HepG2 (cell line): ENCODE results near the gene CFAP90. TPM values are rescaled to one million over a fixed set of nuclear protein-coding genes. Genes with fewer than 3 reads are reported as not detected.

Experiments used
- ATAC-seq: fragments of 200-7000 bp; cut with Tn5 transposase; 3 replicates; pipeline ENCODE4 v1.9.1; 2020; ENCODE audit warnings: mild to moderate bottlenecking, moderate library complexity
- BruUV-seq: library from RNA; stranded (reverse); fragments of 400-500 nt; replicated peaks from 2 replicates; lab custom pipeline; 2021; lab: Mats Ljungman, UMichigan
- CTCF ChIA-PET: fragments of 300-600 bp; formaldehyde crosslinking; extraction: SDS; loops from one replicate; lab custom pipeline; 2021; ENCODE audit warnings: low total read pairs, inconsistent platforms, low intra/inter-chr PET ratio; lab: Yijun Ruan, JAX
- POLR2A ChIA-PET: fragments of 350-600 bp; sonication (Branson Sonifier 250); formaldehyde crosslinking; loops from one replicate; lab custom pipeline; 2020; ENCODE audit warnings: antibody characterized with exemption, inconsistent platforms; lab: Yijun Ruan, JAX
- DNase-seq: peaks from one replicate; pipeline ENCODE4 v3.0.0-alpha.2; 2015; ENCODE audit warnings: low spot score
- FAIRE-seq: peaks from 3 replicates; lab custom pipeline; 2011; peaks lifted over from hg19 to GRCh38; lab: Jason Lieb, UNC
- H2AFZ ChIP-seq: one replicate; pipeline ENCODE4 v1.6.1; 2011; ENCODE audit warnings: low read length, inconsistent platforms
- H3K27ac ChIP-seq: fragments of 300-600 bp; 3 replicates; pipeline ENCODE4 v1.8.0; 2011; ENCODE audit warnings: mixed run types, mild to moderate bottlenecking, mixed read lengths, low read length, inconsistent platforms; ENCODE audit not compliant: insufficient read depth; ENCODE audit errors: extremely low read length
- H3K27me3 ChIP-seq, 2 experiments: fragments of 200-600 bp in 1 of 2; 2 replicates in 1 of 2; 3 replicates in 1 of 2; pipeline versions ENCODE4 v1.6.0 to v1.8.0; 2011; ENCODE audit warnings: low read length in 2 of 2, mild to moderate bottlenecking in 2 of 2, moderate library complexity in 2 of 2, inconsistent platforms in 1 of 2; ENCODE audit not compliant: insufficient read depth in 2 of 2, control insufficient read depth in 1 of 2
- H3K36me3 ChIP-seq, 2 experiments: fragments of 200-600 bp in 1 of 2; replicated peaks in 1 of 2; 2 replicates in 1 of 2; 3 replicates in 1 of 2; pipeline versions ENCODE4 v1.5.1 to v1.8.0; 2011; ENCODE audit warnings: low read length in 2 of 2, inconsistent platforms in 1 of 2; ENCODE audit not compliant: insufficient read depth in 2 of 2, control insufficient read depth in 1 of 2
- H3K4me1 ChIP-seq: 2 replicates; pipeline ENCODE4 v1.5.1; 2012; ENCODE audit warnings: low read length, inconsistent platforms; ENCODE audit not compliant: insufficient read depth
- H3K4me2 ChIP-seq: 2 replicates; pipeline ENCODE4 v1.6.0; 2011; ENCODE audit warnings: low read depth, low read length, inconsistent platforms
- H3K4me3 ChIP-seq, 3 experiments: fragments of 200-600 bp in 1 of 3; sonication (generic), shearing (Covaris generic) in 1 of 3; replicated peaks in 1 of 3; 2 replicates each; pipeline ENCODE4 v1.5.1; 2011 to 2016; ENCODE audit warnings: low read length in 3 of 3, inconsistent platforms in 2 of 3, low read depth in 2 of 3, mild to moderate bottlenecking in 2 of 3, control low read depth in 1 of 3, mixed read lengths in 1 of 3; ENCODE audit not compliant: insufficient read depth in 1 of 3
- H3K79me2 ChIP-seq: one replicate; pipeline ENCODE4 v1.6.1; 2011; ENCODE audit warnings: low read length, inconsistent platforms; ENCODE audit not compliant: insufficient read depth
- H3K9ac ChIP-seq: 2 replicates; pipeline ENCODE4 v1.6.0; 2011; ENCODE audit warnings: mild to moderate bottlenecking, low read depth, low read length, inconsistent platforms; ENCODE audit not compliant: insufficient read depth
- H3K9me3 ChIP-seq: 2 replicates; pipeline ENCODE4 v1.5.1; 2012; ENCODE audit warnings: mild to moderate bottlenecking, low read length
- H4K20me1 ChIP-seq: 2 replicates; pipeline ENCODE4 v1.6.0; 2011; ENCODE audit warnings: inconsistent platforms, mild to moderate bottlenecking, low read length, moderate library complexity; ENCODE audit not compliant: insufficient read depth
- NCOA2 ChIP-seq: sonication (generic); formaldehyde crosslinking; IDR thresholded peaks from 2 replicates; pipeline ENCODE4 v1.8.0; 2022; ENCODE audit warnings: inconsistent platforms
- TOPORS ChIP-seq: sonication (generic); formaldehyde crosslinking; IDR thresholded peaks from 2 replicates; pipeline ENCODE4 v1.8.0; 2023; ENCODE audit warnings: mild to moderate bottlenecking, missing genetic modification reagents
- ZNF766 ChIP-seq: sonication (generic); formaldehyde crosslinking; IDR thresholded peaks from 2 replicates; pipeline ENCODE4 v1.5.0; 2020; ENCODE audit warnings: missing genetic modification reagents, borderline replicate concordance
- ZNF883 ChIP-seq: sonication (generic); formaldehyde crosslinking; IDR thresholded peaks from 2 replicates; pipeline ENCODE4 v1.5.1; 2020; ENCODE audit warnings: mild to moderate bottlenecking, missing genetic modification reagents; ENCODE audit errors: not compliant biosample characterization
- WGBS: methylation state at CpG from one replicate; pipeline ENCODE4 v1.1.6; 2017; ENCODE audit warnings: low lambda C conversion rate; 5-methylcytosine and 5-hydroxymethylcytosine counted together
- in situ Hi-C: cut with HindIII; loops from 2 replicates; pipeline ENCODE4 v1.10.0; 2017; ENCODE audit warnings: low pct_unique_long_range_greater_than_20kb; ENCODE audit not compliant: extremely low pct_ligation_motif_present
- intact Hi-C: fragments of 100-400 bp; cut with micrococcal nuclease; formaldehyde crosslinking; loops from one replicate; pipeline ENCODE4 v1.10.0; 2022; ENCODE audit not compliant: unreplicated experiment
- polyA plus RNA-seq, 8 experiments: library from polyadenylated mRNA; depleted of rRNA in 3 of 8; stranded (reverse) in 7 of 8; unstranded in 1 of 8; fragments of >200 nt; fragmentation: Illumina TruSeq in 4 of 8; extraction: Trizol in 4 of 8; gene quantifications; 2 replicates each; pipeline versions ENCODE4 v1.2.1 to v1.2.3, GENCODE V29; 2011 to 2016; ENCODE audit warnings: low read depth in 4 of 8, missing spikeins in 1 of 8, mixed read lengths in 1 of 8; ENCODE audit not compliant: insufficient read depth in 1 of 8
- total RNA-seq, 5 experiments: library from RNA; depleted of rRNA; stranded (reverse); fragments of >200 nt; fragmentation: Illumina TruSeq; extraction: Trizol; gene quantifications; 2 replicates each; pipeline ENCODE4 v1.2.3, GENCODE V29; 2016; ENCODE audit warnings: low read depth in 1 of 5
- TF ChIP-seq, protein P1 (sequence below), 2 experiments: fragments of 450-650 bp in 1 of 2; sonication (generic) in 1 of 2; formaldehyde crosslinking in 1 of 2; IDR thresholded peaks; 2 replicates each; pipeline versions ENCODE4 v1.6.1 to v1.8.0; 2016 to 2022; ENCODE audit warnings: antibody characterized with exemption in 1 of 2, mild to moderate bottlenecking in 1 of 2, missing genetic modification reagents in 1 of 2

CFAP90 gene
- total and polyA plus RNA-seq, 2 of the 13 experiments (the other 11 are each of a cell fraction or from before 2014, with no cell fraction given), result 0.11 TPM; not detected in 1

DNA sequence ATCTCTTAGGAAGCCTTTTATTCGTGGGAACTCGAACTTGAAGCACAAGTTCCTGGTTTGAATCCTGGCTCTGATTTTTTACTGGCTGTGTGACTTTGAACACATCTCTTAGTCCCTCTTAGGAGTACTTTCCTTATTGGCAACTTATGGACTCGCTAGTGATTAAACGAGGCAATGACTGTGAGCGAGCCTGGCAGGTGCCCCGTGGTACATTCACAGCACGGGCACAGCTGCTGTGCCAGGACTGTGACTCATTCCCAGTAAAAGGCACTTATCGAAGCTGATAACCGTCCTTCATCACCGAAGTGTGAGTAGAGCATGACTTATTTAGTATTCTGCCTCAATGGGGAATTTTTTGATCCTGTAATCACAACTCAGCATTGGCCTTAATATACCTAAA, 22.7 kb downstream of the CFAP90 start:
- TF ChIP-seq NCOA2 (CRISPR knock-in tag) (no peak), ZNF883 (no peak), ZNF766 (no peak), TOPORS (no peak)
- TF ChIP-seq, protein P1, sequence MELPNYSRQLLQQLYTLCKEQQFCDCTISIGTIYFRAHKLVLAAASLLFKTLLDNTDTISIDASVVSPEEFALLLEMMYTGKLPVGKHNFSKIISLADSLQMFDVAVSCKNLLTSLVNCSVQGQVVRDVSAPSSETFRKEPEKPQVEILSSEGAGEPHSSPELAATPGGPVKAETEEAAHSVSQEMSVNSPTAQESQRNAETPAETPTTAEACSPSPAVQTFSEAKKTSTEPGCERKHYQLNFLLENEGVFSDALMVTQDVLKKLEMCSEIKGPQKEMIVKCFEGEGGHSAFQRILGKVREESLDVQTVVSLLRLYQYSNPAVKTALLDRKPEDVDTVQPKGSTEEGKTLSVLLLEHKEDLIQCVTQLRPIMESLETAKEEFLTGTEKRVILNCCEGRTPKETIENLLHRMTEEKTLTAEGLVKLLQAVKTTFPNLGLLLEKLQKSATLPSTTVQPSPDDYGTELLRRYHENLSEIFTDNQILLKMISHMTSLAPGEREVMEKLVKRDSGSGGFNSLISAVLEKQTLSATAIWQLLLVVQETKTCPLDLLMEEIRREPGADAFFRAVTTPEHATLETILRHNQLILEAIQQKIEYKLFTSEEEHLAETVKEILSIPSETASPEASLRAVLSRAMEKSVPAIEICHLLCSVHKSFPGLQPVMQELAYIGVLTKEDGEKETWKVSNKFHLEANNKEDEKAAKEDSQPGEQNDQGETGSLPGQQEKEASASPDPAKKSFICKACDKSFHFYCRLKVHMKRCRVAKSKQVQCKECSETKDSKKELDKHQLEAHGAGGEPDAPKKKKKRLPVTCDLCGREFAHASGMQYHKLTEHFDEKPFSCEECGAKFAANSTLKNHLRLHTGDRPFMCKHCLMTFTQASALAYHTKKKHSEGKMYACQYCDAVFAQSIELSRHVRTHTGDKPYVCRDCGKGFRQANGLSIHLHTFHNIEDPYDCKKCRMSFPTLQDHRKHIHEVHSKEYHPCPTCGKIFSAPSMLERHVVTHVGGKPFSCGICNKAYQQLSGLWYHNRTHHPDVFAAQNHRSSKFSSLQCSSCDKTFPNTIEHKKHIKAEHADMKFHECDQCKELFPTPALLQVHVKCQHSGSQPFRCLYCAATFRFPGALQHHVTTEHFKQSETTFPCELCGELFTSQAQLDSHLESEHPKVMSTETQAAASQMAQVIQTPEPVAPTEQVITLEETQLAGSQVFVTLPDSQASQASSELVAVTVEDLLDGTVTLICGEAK (IDR thresholded peaks at IDR 0.05), result no peak
- TF ChIP-seq, protein P1 (CRISPR knock-in tag; IDR thresholded peaks at IDR 0.05), result no peak
- Histone ChIP-seq H3K9ac (no peak overlapping the region), H3K4me1 (no peaks in the 10 kb centered on the region), H3K27ac (no peak overlapping the region), H2AFZ (no peak overlapping the region), H3K36me3 (no peaks in the 10 kb centered on the region), H3K9me3 (no peaks in the 10 kb centered on the region), H3K27me3 (peaks cover 3 to 49% of the 10 kb centered on the region in 2 experiments; a peak in 4 of 5 replicates), H3K79me2 (no peaks in the 10 kb centered on the region), H4K20me1 (no peaks in the 10 kb centered on the region), H3K4me3 (no peak overlapping the region), H3K4me2 (no peak overlapping the region)
- ChIA-PET CTCF (no interaction called here), POLR2A (no interaction called here)
- no peak for FAIRE-seq
- in situ Hi-C loops, result no loop called here
- ATAC-seq, result no peak
- BruUV-seq, result no TSS peak
- intact Hi-C loops, result no loop called here
- DNase-seq, result no peak
- WGBS, result 13% methylated on average over 10 of the region's 10 CpGs
